Measurements from ENCODE around the gene ANKMY1. TPM values are rescaled to one million over a fixed set of nuclear protein-coding genes. Genes with fewer than 3 reads are reported as not detected.

Gene ANKMY1
- total RNA-seq, 4 donors from 2014 or later = 18.0 to 22.7 (median 21.1) TPM

DNA sequence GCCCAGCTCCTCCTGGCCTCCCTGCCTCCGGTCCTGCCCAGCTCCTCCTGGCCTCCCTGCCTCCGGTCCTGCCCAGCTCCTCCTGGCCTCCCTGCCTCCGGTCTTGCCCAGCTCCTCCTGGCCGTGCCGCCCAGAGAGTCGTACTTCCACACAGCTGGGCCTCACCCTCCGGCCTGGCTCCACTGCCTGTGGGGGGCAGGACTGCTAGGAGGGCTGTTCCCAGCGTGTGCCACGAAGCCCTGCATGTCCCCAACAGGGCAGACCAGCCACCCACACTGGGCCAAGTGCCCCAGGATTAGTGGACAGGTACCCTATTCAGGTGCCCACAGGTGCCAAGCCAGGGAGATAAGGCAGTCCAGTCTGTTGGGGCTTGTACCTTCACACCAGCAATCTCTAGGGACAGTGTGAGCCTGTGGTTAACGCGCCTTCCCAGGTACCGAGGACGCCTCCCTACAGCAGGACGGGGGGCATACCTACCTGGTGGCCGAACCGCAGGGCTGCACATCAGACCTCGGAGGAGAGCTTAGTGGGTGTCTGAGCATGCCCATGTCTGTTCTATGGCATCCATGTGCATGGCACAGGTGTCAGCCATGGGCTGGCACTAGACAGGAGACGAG lies 117.0 kb downstream of the ANKMY1 start:
- H3K4me3 ChIP-seq (ENCODE audit: low read depth, poor library complexity, severe bottlenecking) = no peak overlapping the region
- 73 to 78% methylated on average over 5 to 18 of the region's 18 CpGs for WGBS, 2 donors
- TF ChIP-seq POLR2A (IDR thresholded peaks at IDR 0.05) = no peak
- TF ChIP-seq, protein P1, sequence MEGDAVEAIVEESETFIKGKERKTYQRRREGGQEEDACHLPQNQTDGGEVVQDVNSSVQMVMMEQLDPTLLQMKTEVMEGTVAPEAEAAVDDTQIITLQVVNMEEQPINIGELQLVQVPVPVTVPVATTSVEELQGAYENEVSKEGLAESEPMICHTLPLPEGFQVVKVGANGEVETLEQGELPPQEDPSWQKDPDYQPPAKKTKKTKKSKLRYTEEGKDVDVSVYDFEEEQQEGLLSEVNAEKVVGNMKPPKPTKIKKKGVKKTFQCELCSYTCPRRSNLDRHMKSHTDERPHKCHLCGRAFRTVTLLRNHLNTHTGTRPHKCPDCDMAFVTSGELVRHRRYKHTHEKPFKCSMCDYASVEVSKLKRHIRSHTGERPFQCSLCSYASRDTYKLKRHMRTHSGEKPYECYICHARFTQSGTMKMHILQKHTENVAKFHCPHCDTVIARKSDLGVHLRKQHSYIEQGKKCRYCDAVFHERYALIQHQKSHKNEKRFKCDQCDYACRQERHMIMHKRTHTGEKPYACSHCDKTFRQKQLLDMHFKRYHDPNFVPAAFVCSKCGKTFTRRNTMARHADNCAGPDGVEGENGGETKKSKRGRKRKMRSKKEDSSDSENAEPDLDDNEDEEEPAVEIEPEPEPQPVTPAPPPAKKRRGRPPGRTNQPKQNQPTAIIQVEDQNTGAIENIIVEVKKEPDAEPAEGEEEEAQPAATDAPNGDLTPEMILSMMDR (IDR thresholded peaks at IDR 0.05) = no peak
- intact Hi-C loops (cut with DNase I; ENCODE audit: low total_unique reads) = no loop called here
- no peak for DNase-seq (ENCODE audit: low spot score in 2 of 2)

DNA sequence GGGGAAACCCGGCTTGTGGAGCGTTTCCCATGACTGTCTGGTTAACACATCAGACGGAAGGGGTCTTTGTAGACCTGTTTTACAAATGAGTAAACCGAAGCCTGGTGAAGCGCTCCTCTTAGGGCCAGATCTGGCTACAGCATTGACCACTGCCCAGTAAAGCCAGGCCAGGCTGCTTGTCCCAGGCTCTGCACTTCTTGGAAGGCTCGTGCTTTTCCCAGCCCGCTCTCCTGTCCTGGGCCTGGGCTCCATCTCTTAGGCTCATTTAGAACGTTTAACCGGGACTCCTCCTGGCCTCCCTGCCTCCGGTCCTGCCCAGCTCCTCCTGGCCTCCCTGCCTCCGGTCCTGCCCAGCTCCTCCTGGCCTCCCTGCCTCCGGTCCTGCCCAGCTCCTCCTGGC lies 117.5 kb downstream of the ANKMY1 start:
- intact Hi-C loops (cut with DNase I; ENCODE audit: low total_unique reads) = no loop called here
- WGBS, 2 donors = 87 to 91% methylated on average over 10 to 12 of the region's 12 CpGs
- no peak for DNase-seq (ENCODE audit: low spot score in 2 of 2)
- no peak overlapping the region for H3K4me3 ChIP-seq (ENCODE audit: low read depth, poor library complexity, severe bottlenecking)
- TF ChIP-seq, protein P1 (IDR thresholded peaks at IDR 0.05) = no peak
- no peak for TF ChIP-seq POLR2A (IDR thresholded peaks at IDR 0.05)

DNA sequence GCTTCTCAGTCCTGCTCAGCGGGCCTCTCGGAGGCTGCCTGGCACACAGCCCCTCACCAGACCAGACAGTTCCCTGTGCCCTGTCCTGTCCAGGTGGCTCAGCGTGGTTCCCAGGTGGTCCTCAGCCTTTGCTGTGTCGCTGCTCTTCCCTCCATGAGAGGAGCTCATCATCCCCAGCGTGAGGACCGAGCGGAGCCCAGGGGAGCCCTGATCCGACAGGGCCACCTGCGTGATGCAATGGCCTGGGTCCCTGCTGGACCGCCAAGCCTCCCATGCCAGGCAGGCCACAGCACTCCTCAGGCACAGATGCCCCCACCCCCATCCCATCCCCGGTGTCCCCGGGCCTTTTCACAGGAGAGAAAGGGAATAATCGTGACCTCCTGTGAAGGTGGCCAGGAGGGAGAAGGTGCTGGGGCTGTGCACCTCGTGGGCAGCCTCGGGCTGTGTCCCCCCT lies 118.1 kb downstream of the ANKMY1 start:
- no peak overlapping the region for H3K4me3 ChIP-seq (ENCODE audit: low read depth, poor library complexity, severe bottlenecking)
- WGBS, 2 donors = 75 to 88% methylated on average over 11 to 15 of the region's 15 CpGs
- intact Hi-C loops (cut with DNase I; ENCODE audit: low total_unique reads) = loop anchor here (5.0 kb wide), 1 partner anchor 207 kb away; no protein-coding TSS in a partner anchor
- peak in 1 of 2 donors; percentile 84 for DNase-seq (ENCODE audit: low spot score in 2 of 2)
- no peak for TF ChIP-seq POLR2A (IDR thresholded peaks at IDR 0.05)
- TF ChIP-seq, protein P1 (IDR thresholded peaks at IDR 0.05) = no peak

DNA sequence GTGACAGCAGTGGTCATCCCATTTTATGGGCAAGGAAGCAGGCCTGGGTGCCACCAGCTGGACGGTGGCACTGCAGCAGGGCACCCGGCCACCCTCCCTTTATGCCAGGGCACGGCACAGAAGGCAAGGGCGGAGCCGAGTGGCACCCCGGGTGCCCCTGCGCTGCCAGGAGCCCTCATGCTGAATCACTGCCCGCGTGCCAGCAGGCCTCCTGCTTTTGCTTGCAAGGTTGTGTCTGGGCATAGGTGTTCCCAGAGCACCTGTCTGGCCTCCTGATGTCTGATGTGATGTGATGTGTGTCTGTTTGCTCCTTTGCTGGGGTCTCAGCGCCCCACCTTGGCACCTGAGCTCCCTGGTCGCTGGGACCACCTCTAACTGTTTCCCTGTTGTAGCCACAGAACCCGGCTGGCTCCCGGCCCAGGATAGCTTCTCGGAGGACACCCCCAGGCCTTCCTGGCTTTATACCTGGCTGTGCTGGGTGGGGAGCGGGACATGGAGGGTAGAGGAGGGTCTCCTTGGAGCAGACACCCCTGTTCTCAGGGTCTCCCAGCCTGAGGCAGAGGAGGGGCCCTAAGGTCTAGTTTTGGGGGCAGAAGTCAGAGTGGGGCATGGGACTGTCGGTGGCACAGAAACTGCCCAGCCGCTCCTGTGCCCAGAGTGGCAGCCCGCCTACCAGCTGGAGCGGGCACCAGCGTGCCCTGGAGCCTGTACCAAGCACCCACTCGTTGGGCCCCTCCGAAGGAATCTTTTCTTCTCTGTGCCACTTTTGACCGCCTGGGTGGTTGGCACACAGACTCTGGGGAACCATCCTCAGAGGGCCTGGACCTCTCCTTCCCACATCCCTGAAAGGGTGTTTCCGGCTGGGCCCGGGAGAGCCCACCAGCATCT lies 118.7 kb downstream of the ANKMY1 start:
- WGBS, 2 donors = 50 to 70% methylated on average over 14 to 20 of the region's 25 CpGs
- TF ChIP-seq, protein P1 (IDR thresholded peaks at IDR 0.05) = no peak
- no peak for TF ChIP-seq POLR2A (IDR thresholded peaks at IDR 0.05)
- intact Hi-C loops (cut with DNase I; ENCODE audit: low total_unique reads) = loop anchor here (5.0 kb wide), 1 partner anchor 207 kb away; no protein-coding TSS in a partner anchor
- H3K4me3 ChIP-seq (ENCODE audit: low read depth, poor library complexity, severe bottlenecking) = no peak overlapping the region
- peak in 1 of 2 donors; percentile 86 for DNase-seq (ENCODE audit: low spot score in 2 of 2)

DNA sequence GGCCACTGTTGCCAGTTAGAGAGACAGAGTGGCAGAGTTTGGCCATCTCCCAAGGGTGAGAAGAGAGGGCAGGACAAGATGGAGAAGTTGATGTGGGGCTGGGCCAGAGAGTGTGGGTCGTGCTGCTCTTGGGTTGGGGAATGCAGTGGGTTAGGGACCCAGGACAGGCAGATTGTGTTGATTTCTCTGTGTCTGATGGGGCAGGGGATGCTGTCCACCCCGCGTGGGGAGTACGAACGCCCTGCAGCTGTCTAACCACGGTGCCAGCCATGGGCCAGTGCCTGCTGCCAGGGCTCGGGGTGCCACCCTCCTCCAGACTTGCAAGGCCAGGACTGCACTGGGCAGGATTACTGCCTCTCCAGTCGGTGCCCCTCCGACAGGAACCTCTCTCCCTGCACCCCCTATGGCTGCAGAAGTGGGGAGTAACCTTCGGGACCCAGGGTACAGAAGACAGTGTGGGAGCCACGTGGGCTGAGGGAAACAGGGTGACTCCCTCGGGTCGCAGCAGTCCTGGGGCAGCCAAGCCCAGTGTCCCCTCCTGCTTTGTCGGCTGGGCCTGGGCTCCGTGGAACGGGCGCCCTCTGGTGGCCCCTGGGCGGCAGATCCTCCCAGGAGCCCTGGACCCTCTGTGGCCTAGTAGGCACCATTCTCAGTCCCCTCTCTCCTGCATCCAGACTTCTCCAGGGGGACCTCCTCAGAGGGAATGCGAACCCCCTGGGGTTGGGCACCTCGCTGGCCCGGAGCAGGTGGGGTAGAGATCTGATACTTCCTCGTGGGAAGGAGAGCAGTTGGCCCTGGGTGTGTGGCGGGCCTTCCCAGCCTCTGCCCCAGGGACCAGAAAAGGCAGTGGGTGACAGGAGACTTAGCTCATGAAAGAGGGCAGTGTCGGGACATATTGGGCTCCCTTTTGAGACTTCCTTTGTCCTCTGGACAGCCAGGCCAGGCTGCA lies 119.7 kb downstream of the ANKMY1 start:
- WGBS, 2 donors = 3 to 22% methylated on average over 12 to 20 of the region's 24 CpGs
- H3K4me3 ChIP-seq (ENCODE audit: low read depth, poor library complexity, severe bottlenecking) = no peak overlapping the region
- intact Hi-C loops (cut with DNase I; ENCODE audit: low total_unique reads) = loop anchor here (5.0 kb wide), 1 partner anchor 206 kb away; no protein-coding TSS in a partner anchor
- TF ChIP-seq, protein P1 (IDR thresholded peaks at IDR 0.05) = peak in 1 of 3 donors; percentile 73
- TF ChIP-seq POLR2A (IDR thresholded peaks at IDR 0.05) = no peak
- DNase-seq (ENCODE audit: low spot score in 2 of 2) = peak in 1 of 2 donors; percentile 94

Data from lower leg skin (tissue), 4 donors.